ENCODE results near the gene GALM.

The GALM gene

GRCh38 chr2:38671303-38671702 lies 5.4 kb downstream of the GALM start (continued):
- no peak for TF ChIP-seq INSM2 (tag by site-specific recombination; IDR thresholded peaks at IDR 0.05)
- no peak for TF ChIP-seq ZNF670 (tag by site-specific recombination; IDR thresholded peaks at IDR 0.05; ENCODE audit: low read depth)
- no peak for TF ChIP-seq ZNF621 (tag by site-specific recombination; IDR thresholded peaks at IDR 0.05)
- no peak for TF ChIP-seq ZNF26 (tag by site-specific recombination; IDR thresholded peaks at IDR 0.05)
- no peak for TF ChIP-seq ZNF530 (tag by site-specific recombination; IDR thresholded peaks at IDR 0.05; ENCODE audit: low read depth)
- TF ChIP-seq ZNF513 (tag by site-specific recombination; IDR thresholded peaks at IDR 0.05), result no peak

- no peak overlapping the region for H3K27ac ChIP-seq (ENCODE audit: extremely low read depth, low read depth, low read length)
- no peaks in the 10 kb centered on the region for H3K9me3 ChIP-seq (ENCODE audit: control insufficient read depth, insufficient read depth, low read depth, low read length)
- H3K36me3 ChIP-seq (ENCODE audit: control insufficient read depth in 2 of 2, insufficient read depth in 1 of 2, low read length in 2 of 2), result peaks cover 0 to 15% of the 10 kb centered on the region in 2 experiments; a peak in 1 of 3 replicates
- no peak for TF ChIP-seq ZNF239 (tag by site-specific recombination; IDR thresholded peaks at IDR 0.05)
- TF ChIP-seq ZNF580 (tag by site-specific recombination; IDR thresholded peaks at IDR 0.05), result no peak
- TF ChIP-seq ZNF747 (tag by site-specific recombination; IDR thresholded peaks at IDR 0.05), result no peak
- no peak for TF ChIP-seq ZNF571 (tag by site-specific recombination; IDR thresholded peaks at IDR 0.05)
- no peak for TF ChIP-seq ZNF645 (tag by site-specific recombination; IDR thresholded peaks at IDR 0.05)
- TF ChIP-seq ZXDB (tag by site-specific recombination; IDR thresholded peaks at IDR 0.05), result no peak
- TF ChIP-seq ZSCAN30 (tag by site-specific recombination; IDR thresholded peaks at IDR 0.05), result no peak
- no peak for TF ChIP-seq ZNF48 (tag by site-specific recombination; IDR thresholded peaks at IDR 0.05)
- no peak for TF ChIP-seq ZNF157 (tag by site-specific recombination; IDR thresholded peaks at IDR 0.05)
- no peak for TF ChIP-seq AEBP2 (tag by site-specific recombination; IDR thresholded peaks at IDR 0.05; ENCODE audit: borderline replicate concordance)
- TF ChIP-seq ZFP3 (tag by site-specific recombination; IDR thresholded peaks at IDR 0.05; ENCODE audit: low read depth), result no peak
- no peak for TF ChIP-seq ZFP41 (tag by site-specific recombination; IDR thresholded peaks at IDR 0.05; ENCODE audit: borderline replicate concordance)
- no peak overlapping the region for H3K4me3 ChIP-seq (ENCODE audit: low read depth, low read length)
- ChIA-PET POLR2A (interaction anchor here (1.2 kb wide), 1 partner anchor 79 kb away, joined by 4 read pairs; the partner anchor contains the start of gene SRSF7), CTCF (interaction anchor here (0.8 to 1.8 kb wide), 2 partner anchors 90 to 163 kb away, joined by 3 to 6 read pairs; no protein-coding TSS in a partner anchor)
- H3K4me1 ChIP-seq (ENCODE audit: control insufficient read depth, insufficient read depth, low read length), result no peaks in the 10 kb centered on the region
Measured at GRCh38 chr2:38671946-38672345, 6.0 kb downstream of the GALM start.
